8988T (cell line): ENCODE results near the gene ZNF92.
A peak's percentile ranks its signal among the peaks of the same experiment; 100 is the strongest.
"Not testable (repeated sequence)": the region's sequence is repeated elsewhere in the genome, so short reads cannot be mapped to it uniquely, and the experiment has no call there.

Source experiments
- DNase-seq: peaks from one replicate; pipeline ENCODE4 v3.0.0; 2011

ZNF92 gene

GRCh38 chr7:65373608-65374351 is at the start of gene ZNF92:
Gene ZNF92, plus strand, starts transcription at chr7:65373855. Its CDS starts 143 bp downstream, at chr7:65373998.
- DNase-seq, result peak; percentile 27

DNA sequence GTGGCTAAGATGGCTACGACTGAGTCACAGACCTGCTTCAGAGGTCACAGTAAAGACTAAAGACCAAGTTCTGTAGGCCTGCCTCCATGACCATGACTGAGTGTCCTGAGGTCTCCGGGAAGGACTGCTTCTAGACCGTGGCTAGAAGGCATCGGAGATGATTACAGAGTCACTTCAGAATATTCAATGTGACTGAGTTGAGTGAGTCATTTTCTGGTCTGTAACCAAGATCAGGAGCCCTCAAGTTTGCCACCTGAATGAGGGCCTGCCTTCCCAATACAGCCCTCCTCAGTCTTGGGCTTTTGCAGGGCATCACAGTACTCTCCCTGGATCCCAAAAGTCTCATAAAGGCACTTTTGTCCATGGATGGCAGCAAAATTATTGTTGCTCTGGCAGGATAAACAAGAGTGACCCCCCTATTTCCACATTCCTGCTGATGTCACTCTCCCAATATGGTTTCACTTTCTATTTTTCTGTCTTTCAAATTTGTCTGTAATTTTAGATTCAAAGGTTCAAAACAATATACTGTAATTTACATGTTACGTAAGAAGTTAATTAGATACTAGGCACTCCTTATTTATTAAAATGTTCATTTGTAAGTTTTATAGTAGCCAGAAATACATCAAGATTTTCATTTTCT is 47.7 kb upstream of the ZNF92 start:
- no peak for DNase-seq

GRCh38 chr7:65338346-65338745 is 35.3 kb upstream of the ZNF92 start:
- DNase-seq, result no peak

DNA sequence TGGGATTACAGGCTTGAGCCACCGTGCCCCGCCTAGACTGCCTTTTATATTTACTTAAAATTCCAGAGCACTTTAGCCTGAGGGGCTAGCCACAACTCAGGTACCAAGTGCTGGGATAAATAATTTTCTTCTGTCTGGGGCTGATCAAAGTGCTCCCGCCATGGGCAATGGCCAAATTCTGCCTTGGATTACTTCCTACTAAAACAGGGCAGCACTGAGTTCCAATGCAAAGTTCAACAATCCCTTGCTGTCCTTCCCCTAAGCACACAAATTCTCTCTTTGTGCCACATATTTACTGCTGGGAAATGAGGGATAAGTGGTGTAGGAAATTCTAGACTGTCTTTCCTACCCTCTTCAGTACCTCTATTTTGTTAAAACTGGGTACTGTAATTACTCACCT is 34.4 kb upstream of the ZNF92 start:
- DNase-seq, result no peak

GRCh38 chr7:65342723-65343629 is 30.7 kb upstream of the ZNF92 start:
- DNase-seq, result no peak

DNA sequence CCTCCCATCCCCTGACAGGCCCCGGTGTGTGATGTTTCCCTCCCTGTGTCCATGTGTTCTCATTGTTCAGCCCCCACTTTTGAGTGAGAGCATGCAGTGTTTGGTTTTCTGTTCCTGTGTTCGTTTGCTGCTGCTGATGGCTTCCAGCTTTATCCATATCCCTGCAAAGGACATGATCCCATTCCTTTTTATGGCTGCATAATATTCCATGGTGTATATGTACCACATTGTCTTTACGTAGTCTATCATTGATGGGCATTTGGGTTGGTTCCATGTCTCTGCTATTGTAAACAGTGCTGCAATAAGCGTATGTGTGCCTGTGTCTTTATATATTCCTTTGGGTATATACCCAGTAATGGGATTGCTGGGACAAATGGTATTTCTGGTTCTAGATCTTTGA is 29.1 kb upstream of the ZNF92 start:
- DNase-seq, result not testable (repeated sequence)

GRCh38 chr7:65354263-65354662 is 19.4 kb upstream of the ZNF92 start:
- DNase-seq, result no peak

GRCh38 chr7:65369843-65370242 is 3.8 kb upstream of the ZNF92 start:
- no peak for DNase-seq

DNA sequence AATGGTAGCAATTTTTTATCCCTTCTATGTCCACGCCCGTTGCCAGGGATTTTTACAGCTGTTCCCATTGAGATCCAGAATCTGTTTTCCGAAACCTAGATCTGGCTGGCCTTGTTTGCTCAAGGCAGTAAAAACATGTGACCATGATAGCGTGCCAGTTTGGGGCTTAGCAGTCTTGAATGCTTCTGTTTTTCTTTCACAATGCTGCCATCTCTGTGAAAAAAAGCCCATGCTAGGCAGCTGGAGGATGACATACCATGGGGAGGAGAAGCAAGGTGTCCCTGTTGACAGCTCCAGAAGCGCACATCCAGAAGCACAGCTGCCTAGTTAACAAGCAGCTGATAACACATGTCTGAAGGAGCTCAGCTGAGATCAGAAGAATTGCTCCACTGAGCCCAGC is 2.2 kb upstream of the ZNF92 start:
- no peak for DNase-seq

DNA sequence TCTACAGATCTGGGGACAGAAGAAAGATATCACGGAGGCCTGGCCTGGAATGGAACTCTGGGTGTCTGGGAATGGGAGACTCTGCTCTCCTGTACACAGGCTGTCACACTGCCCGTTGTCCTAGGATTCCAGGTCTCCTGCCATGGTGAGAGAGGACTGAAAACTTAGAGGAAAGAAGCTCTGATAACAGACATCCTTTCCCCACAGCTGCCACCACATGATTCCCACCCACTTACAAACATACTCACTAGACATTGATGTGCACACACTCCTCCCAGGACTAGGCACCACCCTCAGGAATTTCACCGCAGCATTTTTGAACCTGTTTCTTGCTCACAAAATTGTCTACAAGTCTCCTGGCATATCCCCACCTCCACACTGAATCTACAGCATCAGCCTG is 5.7 kb downstream of the ZNF92 start:
- no peak for DNase-seq

DNA sequence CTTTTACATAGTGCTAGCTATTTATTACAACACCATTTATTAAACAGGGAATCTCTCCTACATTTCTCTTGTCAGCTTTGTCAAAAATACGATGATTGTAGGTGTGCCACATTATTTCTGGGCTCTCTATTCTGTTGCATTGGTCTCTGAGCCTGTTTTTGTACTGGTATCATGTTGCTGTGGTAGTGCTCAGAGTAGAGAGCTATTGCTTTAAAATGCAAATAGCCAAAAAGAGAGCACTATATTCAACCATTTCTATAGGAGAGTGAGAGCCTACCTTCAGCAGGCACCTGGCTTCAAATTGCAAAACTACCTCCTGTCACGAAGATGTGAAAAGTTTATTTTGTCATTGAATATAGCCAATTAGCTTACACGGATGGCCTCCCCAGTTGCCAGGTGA is 8.1 kb downstream of the ZNF92 start:
- no peak for DNase-seq

DNA sequence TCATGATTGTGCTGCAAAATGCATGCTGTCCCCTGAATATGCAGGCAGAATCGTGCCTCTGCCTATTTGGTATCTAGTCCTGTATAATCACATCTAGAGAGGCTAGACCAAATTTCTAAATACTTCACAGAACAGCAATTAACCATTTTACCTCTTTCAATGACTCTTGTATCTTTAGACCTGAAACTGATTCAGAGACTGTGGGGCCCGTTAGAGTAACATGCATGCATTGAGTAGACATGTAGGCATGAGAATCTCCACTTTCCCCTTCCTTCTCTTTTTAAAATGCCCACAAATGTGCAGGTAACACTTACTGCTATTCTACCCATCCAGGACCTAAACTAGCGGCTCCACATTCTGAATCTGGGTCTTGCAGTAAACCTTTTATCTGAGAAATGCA is 8.8 kb downstream of the ZNF92 start:
- no peak for DNase-seq

GRCh38 chr7:65387891-65388290 is 14.2 kb downstream of the ZNF92 start:
- no peak for DNase-seq

GRCh38 chr7:65390588-65390987 is 16.9 kb downstream of the ZNF92 start:
- no peak for DNase-seq

DNA sequence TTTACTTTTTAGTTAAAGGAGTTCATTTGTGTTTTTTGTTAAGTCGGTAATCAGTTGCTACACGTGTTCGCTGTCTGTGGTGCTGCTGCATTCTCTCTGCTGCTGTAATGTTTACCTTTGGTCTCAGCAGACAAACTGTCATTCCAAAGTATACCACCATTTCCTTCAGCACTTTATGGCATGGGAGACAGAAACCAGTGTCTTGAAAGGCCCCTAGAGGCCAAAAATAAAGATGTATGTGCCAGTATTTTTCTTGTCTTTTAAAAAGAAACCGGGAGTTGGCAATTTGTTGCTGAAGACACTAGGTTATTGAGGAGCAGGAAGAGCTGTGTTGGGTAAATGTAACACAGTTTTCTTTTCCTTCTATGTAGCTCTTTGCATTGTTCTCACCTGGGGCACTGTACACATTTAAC is 24.1 kb downstream of the ZNF92 start:
- DNase-seq, result no peak

DNA sequence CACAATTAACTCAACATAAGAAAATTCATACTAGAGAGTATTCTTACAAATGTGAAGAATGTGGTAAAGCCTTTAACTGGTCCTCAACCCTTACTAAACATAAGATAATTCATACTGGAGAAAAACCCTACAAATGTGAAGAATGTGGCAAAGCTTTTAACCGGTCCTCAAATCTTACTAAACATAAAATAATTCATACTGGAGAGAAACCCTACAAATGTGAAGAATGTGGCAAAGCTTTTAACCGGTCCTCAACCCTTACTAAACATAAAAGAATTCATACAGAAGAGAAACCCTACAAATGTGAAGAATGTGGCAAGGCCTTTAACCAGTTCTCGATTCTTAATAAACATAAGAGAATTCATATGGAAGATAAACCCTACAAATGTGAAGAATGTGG is 25.0 kb downstream of the ZNF92 start:
- DNase-seq, result not testable (repeated sequence)

- not testable (repeated sequence) for DNase-seq
These were observed 25.4 kb downstream of the ZNF92 start for GRCh38 chr7:65399101-65399500.

- no peak for DNase-seq
These were observed 30.4 kb downstream of the ZNF92 start for GRCh38 chr7:65404020-65404419.

DNA sequence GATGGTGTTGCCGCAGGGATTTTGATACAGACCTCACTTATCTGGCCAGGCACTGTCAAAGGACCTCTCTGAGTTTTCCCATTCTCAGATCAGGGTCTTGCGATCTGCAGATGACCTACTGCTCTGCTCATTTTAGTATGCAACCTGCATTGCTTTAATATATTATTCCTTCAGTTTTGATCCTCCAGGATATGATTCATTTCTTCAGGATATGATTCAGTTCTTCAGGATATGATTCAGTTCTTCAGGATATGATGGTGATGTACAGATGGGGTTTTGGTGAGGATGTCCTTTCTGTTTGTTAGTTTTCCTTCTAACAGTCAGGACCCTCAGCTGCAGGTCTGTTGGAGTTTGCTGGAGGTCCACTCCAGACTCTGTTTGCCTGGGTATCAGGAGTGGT is 33.1 kb downstream of the ZNF92 start:
- DNase-seq, result not testable (repeated sequence)

DNA sequence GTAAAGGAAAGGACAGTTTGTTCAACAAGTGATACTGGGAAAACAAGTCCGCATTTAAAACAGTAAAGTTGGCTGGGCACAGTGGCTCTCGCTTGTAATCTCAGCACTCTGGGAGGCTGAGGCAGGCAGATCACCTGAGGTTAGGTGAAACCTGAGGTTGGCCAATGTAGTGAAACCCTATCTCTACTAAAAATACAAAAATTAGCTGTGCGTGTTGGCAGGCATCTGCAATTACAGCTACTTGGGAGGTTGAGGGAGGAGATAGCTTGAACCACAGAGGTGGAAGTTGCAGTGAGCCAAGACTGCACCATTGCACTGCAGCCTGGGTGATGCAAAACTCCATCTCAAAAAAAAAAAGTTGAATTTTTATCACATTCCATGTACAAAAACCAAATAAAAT is 35.7 kb downstream of the ZNF92 start:
- no peak for DNase-seq

DNA sequence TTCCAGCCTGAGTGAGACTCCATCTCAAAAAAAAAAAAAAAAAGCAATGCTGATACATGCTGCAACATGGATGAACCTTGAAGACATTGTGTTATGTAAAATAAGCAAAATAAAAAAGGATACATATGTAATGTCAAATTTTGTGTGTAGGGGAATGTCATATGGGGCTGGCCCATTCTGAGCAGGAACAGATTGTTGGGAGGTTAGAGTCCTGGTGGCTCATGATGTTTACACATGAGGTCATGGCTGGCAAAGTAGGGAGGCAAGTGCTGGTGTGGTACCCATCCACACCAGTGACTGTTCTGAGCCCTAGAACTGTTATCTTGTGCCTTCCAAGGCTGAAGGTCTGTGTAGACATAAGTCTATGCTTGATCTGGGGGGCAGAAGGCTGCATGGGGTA is 37.6 kb downstream of the ZNF92 start:
- no peak for DNase-seq

DNA sequence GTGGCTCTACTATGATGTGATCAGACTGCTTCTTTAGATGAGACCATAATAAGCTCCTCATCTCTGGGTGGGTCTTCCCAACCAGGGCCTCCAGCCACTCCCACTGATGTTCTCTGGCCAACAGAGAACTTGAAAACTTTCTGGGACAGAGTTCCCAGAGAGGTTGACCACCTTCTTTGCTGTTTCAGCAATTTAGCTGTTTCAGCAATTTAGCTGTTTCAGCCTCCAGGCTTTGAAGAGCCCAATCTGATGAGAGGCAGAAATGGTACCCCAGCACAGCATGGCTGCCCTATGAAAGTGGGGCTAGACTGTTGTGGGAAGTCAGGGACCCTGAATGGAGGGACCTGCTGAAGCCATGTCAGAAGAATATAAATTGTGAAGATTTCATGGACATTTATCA is 49.0 kb downstream of the ZNF92 start:
- DNase-seq, result no peak

DNA sequence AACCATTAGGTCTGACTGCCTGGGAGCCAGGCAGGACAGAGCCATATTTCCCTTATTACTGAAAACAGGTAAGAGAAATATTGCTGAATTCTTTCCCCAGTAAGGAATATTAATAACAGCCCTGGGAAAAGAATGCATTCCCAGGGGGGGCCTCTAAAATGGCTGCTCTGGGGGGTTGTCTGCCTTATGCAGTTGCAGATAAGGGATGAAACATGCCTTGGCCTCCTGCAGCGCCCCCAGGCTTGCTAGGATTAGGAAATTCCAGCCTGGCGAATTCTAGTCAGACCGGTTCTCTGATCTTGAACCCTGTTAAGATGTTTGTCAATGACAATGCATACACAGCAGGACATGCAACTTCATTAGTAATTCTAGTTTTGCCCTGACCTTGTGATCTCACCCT is 49.6 kb downstream of the ZNF92 start:
- not testable (repeated sequence) for DNase-seq
